NCI-H128 (cell line): ENCODE measurements around the gene TMED1.

Source experiments
- DNase-seq: peaks from one replicate; lab custom pipeline; 2025; ENCODE audit not compliant: unreplicated experiment; lab: John Stamatoyannopoulos, UW

The TMED1 gene

DNA sequence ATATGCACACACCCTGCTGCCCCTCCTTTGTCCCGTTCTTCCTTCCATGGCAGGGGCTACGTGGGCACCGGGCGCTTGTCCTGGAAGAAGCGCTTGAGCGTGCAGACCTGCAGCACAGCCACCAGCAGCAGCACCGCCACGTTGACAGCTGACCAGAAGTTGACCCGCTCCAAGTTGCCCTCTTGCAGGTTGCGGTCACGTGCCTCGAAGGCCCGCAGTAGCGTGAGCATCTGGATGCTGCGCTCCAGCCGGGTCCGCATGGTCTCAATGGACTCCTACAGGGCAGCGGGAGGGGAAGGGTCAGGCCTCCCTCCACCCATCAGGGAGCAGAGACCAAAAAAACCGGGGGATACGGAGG lies 3.1 kb downstream of the TMED1 start:
- no peak for DNase-seq

DNA sequence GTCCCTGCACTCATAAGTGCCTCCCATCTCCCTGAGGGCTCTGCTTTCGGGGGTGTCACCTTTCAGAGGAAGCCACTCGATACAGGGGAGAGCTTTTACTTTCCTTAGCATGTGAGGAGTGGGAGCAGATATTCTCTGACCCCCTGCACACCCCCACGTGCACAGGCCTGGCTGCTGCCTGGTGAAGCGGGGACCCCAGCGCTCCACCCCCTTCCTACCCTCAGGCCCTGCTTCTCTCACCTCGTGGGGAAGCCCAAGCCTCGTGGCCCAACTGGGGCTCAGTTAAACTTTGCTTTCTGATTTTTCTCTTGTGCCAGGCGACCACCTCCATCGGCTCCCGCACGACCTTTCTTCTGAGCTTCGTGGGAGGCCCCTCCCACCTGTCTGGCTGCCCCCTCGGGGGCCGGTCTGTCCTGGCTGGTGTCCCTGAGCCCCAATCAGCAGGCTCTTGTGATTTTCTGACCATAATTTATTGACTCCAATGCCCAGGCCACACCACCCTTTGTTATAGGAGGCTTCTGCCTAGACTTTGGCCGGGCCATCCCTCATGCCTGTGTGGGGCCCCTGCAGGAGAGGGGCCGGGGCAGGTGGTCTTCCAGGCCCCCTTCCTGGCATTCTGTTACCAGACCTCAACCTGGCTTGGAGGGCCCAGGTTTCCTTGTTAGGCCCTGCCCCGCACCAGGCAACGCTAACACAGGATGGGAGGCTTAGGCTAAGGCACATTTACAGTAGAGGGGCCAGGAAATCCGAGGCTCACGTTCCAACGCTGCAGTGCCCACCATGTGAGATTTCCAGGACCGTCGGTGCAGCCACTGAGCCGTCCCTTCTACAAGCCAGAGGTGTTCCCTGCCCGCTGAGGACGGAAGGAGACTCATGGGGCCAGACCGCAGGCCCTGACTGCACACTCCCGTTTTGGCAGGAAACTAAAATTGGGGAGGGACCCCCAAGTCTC lies 3.7 kb downstream of the TMED1 start:
- no peak for DNase-seq

DNA sequence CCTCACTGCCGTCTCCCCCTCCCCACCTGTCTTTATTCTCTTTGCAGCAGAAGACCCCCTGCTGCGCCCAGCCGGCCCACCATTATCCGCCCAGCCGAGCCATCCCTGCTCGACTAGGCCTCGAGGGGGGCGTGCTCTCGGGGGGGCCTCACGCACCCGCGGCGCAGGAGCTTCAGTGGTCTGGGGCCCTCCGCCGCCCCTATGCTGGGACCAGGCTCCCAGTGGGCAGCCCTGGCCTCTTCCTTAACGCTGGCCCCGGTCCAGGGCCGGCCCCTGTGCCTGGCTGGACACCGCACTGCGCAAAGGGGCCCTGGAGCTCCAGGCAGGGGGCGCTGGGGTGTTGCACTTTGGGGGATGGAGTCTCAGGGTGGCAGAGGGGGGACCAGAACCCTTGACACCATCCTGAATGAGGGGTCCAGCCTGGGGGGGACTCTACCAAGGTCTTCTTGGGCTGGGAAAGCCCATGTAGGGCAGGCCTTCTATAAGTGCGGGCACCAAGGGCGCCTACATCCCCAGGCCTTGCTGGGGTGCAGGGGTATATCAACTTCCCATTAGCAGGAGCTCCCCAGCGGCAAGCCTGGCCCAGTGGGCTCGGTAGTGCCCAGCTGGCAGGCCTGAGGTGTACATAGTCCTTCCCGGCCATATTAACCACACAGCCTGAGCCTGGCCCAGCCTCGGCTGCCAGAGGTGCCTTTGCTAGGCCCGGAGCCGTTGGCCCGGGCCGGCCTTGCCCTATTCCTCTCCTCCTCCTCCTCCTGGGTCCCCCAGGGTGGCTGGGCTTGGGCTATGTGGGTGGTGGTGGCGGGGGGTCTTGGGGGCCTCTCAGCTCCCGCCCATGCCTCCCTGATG lies 4.9 kb downstream of the TMED1 start:
- no peak for DNase-seq

DNA sequence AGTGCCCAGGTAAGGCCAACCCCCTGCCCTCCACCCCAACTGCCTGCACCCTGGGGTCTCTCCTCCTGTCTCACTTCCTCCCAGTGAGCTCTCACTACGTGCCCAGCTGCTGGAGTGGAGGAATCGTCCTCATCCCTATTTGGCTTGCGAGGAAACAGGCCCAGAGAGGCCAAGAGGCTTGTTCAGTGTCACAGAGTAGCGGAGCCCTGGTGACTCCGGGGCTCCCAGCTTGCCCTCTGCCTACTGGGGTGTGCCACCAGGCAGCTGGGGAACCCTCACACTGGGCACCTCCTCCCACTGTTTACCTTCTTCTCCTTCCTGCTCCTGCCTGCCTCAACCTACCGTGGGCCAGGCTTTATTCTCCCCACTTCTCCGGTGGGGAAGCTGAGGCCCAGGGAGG lies 5.6 kb downstream of the TMED1 start:
- no peak for DNase-seq

DNA sequence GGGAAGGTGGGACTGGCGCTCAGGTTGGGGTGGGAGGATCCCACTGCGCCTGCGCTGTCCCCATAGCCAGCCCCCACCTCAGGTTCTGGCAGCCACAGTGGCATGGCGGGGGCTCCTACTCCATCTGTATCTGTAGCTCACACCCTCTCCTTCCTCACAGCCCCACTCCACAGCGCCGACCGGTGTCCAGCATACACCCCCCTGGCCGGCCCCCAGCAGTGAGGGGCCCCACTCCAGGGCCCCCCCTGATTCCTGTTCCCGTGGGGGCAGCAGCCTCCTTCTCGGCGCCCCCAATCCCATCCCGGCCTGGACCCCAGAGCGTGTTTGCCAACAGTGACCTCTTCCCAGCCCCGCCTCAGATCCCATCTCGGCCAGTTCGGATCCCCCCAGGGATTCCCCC lies 6.0 kb downstream of the TMED1 start:
- DNase-seq = no peak

DNA sequence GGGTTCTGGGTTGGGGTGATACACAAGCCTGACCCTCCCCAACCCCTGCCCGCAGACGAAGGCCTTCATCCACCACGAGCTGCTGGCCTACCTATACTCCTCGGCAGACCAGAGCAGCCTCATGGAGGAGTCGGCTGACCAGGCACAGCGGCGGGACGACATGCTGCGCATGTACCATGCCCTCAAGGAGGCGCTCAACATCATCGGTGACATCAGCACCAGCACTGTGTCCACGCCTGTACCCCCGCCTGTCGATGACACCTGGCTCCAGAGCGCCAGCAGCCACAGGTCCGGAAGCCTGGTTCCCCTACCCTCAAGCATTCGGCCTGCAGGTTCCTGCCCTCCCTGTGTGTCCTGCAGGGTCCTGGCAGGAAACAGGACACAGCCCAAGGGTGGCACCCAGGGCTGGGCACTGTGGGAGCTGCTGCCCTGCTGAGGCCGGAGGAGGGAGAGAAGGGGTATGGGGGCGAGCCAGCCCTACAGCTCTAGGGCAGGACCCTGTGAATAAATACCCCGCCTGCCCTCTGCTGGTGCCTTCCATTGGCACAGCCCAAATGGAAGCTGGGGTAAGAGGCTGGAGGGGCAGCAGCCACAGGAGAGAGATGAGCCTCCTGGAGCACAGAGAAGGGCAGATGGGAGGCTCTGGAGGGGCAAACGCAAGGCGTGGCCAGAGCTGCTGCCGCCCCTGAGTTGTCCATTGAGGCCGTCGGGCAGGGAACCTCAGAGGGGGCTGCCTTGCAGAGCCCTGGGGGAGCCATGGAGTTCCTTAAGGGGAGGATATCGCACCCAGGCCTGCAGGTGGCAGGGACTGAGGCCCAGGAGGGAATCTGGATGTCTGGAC lies 6.8 kb downstream of the TMED1 start:
- DNase-seq = no peak

DNA sequence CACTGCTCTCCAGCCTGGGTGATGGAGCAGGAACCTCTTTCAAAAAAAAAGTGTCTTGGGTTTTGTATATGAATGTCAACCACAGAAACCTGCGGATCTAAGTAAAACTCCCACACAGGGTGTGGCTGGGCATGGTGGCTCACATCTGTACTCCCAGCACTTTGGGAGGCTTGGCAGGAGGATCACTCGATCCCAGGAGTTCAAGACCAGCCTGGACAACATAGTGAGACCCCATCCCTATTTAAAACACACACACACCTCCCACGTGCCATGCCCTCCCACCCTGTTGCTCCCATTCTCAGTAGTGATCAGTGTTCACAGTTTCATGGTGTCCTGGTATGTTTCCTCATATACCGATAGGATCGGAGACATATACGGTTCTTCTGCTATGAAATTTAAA lies 9.2 kb downstream of the TMED1 start:
- DNase-seq = no peak

DNA sequence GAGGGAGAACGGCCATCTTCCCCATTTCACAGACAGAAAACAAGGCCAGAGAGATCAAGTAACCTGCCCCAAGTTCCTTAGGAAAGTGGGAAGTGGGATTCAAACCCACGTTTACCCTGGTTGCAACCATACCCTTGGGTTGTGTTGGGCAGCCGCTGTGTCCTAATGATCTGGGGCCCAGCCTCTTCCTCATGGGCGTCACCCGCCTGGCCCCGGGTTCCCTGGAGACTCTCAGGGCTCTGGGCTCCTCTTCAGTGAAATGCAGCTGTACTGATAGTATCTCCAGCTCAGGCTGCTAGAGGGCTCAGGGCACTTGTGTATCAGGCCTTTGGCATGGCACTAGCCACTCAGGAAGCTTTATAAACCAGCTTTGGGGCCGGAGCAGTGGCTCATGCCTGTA lies 9.8 kb downstream of the TMED1 start:
- DNase-seq = no peak

DNA sequence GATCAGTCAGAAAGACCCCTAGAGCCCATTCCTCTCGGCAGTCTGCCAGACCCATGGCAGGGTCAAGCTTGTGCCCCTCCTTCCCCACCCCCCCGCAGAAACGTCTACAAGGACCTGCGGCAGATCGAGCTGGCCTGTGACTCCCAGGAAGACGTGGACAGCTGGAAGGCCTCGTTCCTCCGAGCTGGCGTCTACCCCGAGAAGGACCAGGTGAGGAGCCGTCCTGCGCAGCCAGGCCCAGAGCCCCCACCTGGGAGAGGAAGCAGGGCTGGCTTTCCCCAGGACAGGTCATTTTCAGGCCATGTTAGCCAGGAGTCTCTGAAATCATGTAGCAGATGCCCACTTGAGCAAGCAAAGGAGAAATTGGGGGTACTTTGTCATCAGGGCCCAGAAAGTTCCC lies 12.3 kb downstream of the TMED1 start:
- DNase-seq = no peak

DNA sequence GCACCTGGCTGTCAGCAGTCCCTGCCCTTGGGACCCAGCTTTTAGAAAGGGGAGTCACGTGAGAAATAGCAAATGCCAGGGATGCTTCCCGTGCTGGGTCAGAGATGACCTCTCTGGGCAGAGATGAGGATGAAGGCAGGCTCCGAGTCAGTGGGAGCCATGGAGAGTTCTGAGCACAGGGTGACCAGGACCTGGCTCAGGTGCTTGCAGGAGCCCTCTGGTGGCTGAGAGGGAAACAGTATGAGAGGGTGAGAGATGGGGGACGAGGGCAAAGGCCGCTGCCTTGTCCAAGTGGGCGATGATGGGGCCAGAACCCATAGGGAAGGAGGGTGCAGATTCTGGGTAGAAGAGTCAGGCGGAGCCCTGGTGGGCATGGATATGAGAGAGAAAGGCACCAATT lies 15.8 kb downstream of the TMED1 start:
- DNase-seq = no peak

DNA sequence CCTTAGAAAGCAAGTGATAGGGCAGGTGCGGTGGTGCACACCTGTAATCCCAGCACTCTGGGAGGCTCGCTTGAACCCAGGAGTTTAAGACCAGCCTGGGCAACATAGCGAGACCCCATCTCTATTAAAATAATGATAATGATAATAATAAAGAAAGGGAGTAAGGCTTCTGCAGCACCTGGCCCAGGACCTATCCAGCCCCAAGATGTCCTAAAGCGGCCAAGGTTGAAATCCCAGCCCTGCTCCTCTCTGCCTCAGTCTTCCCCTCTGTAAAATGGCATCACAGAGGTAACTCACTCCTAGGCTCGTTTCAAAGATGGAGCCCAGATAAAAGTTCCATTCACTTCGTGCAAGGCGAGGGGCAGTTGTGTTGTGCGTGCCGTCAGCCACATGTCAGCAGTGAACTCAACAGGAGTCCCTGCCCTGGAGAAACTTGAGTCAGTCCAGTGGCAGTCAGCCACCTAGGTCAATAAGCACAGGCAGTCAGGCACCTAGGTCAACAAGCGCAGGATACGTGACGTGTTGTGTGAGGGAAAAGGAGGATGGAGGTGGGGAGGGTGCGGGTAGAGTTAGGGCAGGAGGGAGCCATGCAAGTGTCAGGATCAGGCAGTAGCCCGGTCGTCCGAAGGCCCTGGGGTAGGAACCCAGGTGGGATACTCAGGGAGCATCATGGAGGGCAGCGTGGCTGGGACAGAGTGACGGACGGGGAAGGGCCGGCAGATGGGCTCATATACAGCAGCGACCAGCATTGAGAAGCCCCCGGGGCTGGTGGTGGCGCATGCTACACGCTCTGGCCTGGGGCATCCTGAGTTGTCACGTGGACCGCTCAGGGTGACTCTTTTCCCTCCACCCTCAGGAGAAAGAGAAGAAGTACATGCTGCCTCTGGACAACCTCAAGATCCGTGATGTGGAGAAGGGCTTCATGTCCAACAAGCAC lies 16.6 kb downstream of the TMED1 start:
- DNase-seq = no peak

DNA sequence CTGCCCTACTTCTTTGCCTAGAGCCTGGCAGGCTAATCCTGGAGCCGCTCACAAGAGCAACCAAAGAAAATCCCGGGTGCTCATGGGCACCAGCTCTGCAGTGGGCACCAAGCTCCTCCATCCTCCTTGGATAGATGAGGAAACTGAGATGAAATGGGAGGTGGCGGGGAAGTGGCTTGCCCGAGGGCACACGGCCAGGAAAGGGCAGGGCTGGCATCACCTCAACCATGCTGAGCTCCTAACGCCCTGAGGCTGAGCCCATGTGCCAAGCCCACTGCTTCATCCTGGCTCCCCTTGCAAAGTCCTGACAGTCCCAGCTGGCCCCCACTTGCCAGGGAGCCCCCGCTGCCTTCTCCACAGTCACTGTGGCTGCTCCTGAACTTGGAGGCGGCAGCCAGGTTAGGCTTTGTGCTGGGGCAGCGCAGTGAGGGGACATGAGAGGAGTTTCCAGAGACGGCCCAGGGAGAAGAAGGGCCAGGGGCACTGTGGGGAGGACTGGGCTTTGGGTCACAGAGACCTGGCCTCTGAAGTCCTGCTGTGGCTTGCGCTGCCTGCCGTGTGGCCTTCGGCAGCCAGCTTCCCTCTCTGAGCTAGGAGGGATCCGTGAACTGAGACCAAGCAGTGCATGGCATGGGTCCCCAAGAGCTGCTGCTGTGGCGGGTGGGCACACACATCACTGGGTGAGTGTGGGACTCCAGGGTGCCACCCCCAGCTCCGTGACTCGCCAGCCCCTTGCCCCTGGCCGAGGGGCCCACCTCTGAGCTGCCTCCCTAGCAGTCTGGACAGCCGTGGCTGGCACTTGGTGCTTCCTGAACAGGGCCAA lies 17.5 kb downstream of the TMED1 start:
- no peak for DNase-seq

DNA sequence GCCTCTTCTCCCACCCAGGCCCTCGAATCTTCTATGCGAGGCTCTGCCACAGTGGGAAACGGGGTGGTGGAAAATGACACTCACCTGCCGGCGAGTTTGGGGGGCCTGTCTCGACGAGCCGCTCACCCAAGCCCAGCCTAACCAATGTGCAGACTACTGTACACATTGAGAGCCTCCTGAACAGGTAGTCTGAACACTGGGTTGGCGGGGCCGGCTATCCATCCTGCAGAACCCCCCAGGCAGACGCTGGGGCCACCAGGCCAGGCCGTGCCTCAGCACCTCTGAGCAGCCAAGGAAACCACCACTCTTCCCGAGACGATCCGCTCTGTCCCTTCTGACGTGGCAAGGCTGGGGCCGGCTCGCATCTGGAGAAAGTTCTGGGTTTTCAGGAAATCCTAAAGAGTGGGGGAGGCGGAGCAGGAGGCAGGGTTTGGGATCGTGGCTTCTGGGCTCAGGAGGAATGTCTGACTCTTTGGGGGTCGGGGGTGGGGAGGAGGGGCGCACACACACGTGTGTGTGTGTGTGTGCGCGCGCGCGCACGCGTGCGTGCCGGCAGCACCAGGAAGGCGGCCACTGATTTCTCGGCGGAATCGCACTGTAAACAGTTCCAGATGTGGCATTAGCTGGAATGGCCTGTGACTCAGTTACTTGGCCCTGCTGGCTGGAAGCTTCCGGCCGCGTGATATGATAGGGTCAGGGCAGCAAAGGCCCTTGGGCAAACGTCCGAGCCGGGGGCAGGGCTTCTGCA lies 18.5 kb downstream of the TMED1 start:
- no peak for DNase-seq

DNA sequence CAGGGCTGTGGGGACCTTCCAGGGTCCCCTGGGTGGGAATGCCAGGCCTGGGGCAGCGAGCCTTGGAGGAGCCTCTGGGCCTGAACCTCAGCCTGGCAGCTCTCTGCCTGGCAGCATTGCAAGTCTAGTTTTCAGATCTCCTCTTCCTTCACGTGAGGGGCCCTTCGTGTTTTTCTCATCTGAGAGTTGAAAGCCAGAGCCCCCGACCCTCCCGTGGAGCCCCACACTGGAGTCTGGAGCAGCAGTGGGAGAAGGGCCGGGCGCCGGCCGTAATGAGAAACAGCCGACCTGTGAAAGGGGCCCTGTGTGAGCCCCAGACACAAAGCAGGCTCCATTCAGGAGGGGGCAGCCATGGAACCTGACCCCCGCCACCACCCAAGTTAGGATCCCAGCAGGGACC lies 19.3 kb downstream of the TMED1 start:
- DNase-seq = no peak

DNA sequence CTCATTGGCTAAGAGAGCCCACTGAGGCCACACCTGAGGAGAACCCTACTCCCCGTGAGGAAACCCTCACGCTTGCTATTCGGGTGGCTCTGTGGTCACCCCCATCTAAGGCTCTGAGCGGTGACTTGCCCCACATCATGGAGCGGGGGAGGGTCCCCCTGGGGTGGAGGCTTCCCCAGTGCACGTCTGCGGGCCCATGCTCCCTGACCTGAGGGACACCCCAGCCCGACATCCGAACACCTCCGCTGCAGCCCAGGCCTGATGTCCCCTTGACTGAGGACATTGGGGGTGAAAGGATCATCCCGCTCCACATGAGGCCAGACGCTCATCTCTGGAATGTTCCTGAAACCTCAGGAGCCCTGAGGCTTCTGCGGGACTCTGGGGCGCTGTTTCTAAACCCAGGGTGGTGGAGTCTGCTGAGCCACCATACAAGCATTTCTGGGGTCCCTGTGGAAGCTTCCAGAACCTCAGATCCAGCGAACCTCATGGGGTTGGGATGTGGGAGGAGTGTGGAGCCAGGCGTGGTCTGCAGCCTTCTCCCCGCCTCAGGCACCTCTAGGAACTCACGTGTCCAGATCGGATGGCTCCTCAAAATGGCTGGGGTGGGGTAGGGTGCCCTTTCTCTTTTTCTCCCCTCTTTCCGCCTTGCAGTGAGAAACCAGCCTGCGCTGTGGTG lies 19.9 kb downstream of the TMED1 start:
- DNase-seq = no peak

DNA sequence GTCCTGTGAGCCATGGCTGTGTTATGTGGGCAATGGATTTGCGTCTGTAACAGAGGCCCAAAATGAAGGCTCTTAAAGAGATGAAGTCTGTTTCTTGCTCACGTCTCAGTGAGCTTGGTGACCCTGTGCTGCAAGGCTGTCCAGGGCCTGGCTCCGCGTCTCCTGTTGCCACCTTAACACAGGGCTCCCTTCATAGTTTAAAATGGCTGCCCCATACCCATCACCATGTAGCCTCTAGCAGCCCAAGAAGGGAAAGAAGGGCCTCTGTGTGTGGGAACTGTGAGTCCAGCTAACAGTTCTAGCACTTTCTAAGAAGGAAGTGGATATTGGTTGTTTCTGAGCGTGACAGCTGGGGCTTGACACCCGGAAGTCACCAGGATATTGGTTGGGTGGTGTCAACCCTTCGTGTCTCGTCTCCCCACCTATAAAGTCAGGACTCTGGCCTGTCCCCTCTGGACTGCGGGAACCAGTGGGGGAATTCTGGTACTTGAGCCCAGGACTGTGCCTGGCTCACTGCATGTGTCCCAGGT lies 20.9 kb downstream of the TMED1 start:
- no peak for DNase-seq

DNA sequence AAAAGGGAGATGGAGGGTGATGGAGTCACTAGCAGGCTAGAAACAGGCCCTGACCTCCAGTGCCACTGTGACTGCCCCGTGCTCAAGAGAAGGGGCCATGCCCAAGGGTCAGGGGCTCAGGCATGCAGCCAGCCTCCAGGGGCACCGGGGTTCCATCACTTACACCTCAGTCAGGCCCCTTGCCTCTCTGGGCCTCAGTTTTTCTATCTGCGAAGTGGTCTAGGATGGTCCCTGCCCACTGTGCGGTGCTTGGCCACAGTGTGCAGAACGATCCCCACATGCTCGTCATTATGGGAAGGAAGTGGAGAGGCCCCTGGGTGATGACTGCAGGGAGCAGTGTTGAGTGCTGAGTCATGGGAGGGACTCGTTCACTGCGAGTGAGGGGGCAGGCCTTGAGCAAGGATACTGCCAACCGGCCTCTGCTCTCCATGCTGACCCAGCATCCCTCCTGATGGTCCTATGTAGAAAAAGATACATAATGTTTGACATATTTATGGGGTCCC lies 23.1 kb downstream of the TMED1 start:
- DNase-seq = no peak

DNA sequence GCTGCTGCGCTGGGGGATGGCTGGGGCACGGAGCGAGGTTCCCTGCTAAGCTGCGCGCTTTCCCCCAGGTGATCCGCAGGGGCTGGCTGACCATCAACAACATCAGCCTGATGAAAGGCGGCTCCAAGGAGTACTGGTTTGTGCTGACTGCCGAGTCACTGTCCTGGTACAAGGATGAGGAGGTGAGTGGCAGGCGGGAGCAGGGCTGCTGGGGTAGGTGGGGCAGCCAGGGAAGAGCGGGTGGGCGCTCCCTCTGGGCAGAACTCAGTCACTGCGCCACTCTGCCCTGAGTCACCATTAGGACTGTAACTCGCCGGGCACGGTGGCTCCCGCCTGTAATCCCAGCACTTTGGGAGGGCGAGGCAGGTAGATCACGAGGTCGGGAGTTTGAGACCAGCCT lies 23.8 kb downstream of the TMED1 start:
- DNase-seq = no peak
